ENCODE results near the gene PTPRM. TPM values are rescaled to one million over a fixed set of nuclear protein-coding genes. Genes with fewer than 3 reads are reported as not detected.

The PTPRM gene
- polyA plus RNA-seq, 4 donors = 2.2 to 31.4 (median 18.1) TPM

DNA sequence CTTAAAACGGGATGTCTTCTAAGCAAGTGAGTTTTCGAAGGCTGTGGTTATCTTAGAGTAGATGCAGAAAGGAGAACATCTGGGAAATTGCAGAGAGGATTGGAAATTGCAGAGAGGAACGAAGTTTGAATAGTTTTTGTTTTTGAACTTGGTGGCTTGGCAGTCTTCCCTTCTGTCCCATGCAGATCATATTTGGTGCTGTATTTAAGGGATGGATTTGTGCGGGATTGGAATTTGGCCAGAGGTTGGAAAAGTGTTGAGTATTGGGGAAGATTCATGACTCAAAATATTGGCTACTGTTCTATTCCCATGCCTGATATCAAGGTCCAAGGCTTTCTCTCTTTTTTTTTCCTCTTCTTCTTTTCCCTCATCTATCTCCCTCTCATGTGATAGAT, 18.2 kb downstream of the PTPRM start:
- Histone ChIP-seq H3K4me3 (ENCODE audit: low read depth in 1 of 3, low read length in 3 of 3) (no peak overlapping the region), H3K9me3 (ENCODE audit: control insufficient read depth in 2 of 2, insufficient read depth in 1 of 2, low read depth in 1 of 2, low read length in 1 of 2) (no peaks in the 10 kb centered on the region), H3K36me3 (ENCODE audit: control insufficient read depth in 3 of 3, insufficient read depth in 2 of 3, low read depth in 1 of 3, low read length in 3 of 3) (no peaks in the 10 kb centered on the region), H3K27me3 (ENCODE audit: control insufficient read depth in 3 of 3, insufficient read depth in 3 of 3, low read length in 3 of 3) (no peaks in the 10 kb centered on the region), H3K27ac (ENCODE audit: low read depth in 1 of 3, low read length in 2 of 3) (no peak overlapping the region), H3K4me1 (ENCODE audit: control insufficient read depth in 3 of 3, insufficient read depth in 2 of 3, low read depth in 1 of 3, low read length in 2 of 3) (peaks cover 0 to 3% (median 0%) of the 10 kb centered on the region in 3 donors)
- 60 to 81% (median 72%) methylated on average over 4 of the region's 4 CpGs for WGBS, 3 donors
- FAIRE-seq = no peak
- DNase-seq = no peak

GRCh38 chr18:7586379-7586778, 19.3 kb downstream of the PTPRM start:
- FAIRE-seq = no peak

DNA sequence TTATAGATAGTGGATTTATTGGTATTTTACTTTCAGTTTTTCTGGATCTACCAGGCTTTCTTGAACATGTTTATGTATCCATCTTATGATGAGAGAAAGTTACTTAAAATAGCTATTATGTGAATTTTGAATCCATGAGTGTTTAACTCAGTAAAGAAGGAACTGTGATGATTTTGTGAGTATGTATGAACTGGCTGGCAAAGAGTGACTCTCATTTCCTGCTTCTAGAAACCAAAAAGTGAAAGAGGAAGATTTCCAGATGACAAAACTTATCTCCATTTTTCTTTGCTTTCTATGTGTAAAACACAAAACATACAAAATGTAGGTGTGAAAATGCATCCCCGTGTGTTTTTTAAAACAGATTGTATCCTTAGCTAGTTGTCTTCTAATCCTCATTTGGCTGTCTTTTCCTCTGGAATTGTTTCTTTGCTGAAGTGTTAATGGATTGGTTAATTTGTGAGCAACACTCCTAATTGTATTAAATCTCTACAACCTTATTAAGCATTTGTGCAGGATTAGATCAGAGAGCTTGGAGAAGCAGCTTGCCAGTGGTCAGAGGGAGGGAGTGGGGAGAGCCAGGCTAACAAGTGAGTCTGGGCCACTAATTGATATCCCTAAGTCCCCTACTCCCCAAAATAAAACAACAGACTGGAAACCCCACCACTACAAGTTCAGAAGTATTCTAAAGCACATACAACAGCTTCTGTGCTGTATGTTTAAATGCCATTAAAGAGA, 23.9 kb downstream of the PTPRM start:
- Histone ChIP-seq H3K4me1 (ENCODE audit: control insufficient read depth in 3 of 3, insufficient read depth in 2 of 3, low read depth in 1 of 3, low read length in 2 of 3) (no peaks in the 10 kb centered on the region), H3K9me3 (ENCODE audit: control insufficient read depth in 2 of 2, insufficient read depth in 1 of 2, low read depth in 1 of 2, low read length in 1 of 2) (no peaks in the 10 kb centered on the region), H3K36me3 (ENCODE audit: control insufficient read depth in 3 of 3, insufficient read depth in 2 of 3, low read depth in 1 of 3, low read length in 3 of 3) (no peaks in the 10 kb centered on the region), H3K27me3 (ENCODE audit: control insufficient read depth in 3 of 3, insufficient read depth in 3 of 3, low read length in 3 of 3) (no peaks in the 10 kb centered on the region), H3K27ac (ENCODE audit: low read depth in 1 of 3, low read length in 2 of 3) (no peak overlapping the region), H3K4me3 (ENCODE audit: low read depth in 1 of 3, low read length in 3 of 3) (no peak overlapping the region)
- DNase-seq = no peak
- no peak for FAIRE-seq
- 42 to 57% (median 53%) methylated on average over 1 of the region's 1 CpG for WGBS, 3 donors

More at GRCh38 chr18:7586379-7586778, 19.3 kb downstream of the PTPRM start:
- Histone ChIP-seq H3K4me3 (ENCODE audit: low read depth in 1 of 3, low read length in 3 of 3) (no peak overlapping the region), H3K36me3 (ENCODE audit: control insufficient read depth in 3 of 3, insufficient read depth in 2 of 3, low read depth in 1 of 3, low read length in 3 of 3) (no peaks in the 10 kb centered on the region), H3K27me3 (ENCODE audit: control insufficient read depth in 3 of 3, insufficient read depth in 3 of 3, low read length in 3 of 3) (no peaks in the 10 kb centered on the region), H3K9me3 (ENCODE audit: control insufficient read depth in 2 of 2, insufficient read depth in 1 of 2, low read depth in 1 of 2, low read length in 1 of 2) (no peaks in the 10 kb centered on the region), H3K27ac (ENCODE audit: low read depth in 1 of 3, low read length in 2 of 3) (no peak overlapping the region), H3K4me1 (ENCODE audit: control insufficient read depth in 3 of 3, insufficient read depth in 2 of 3, low read depth in 1 of 3, low read length in 2 of 3) (peaks cover 0 to 3% (median 0%) of the 10 kb centered on the region in 3 donors)
- 77 to 86% (median 83%) methylated on average over 1 of the region's 1 CpG for WGBS, 3 donors
- no peak for DNase-seq

DNA sequence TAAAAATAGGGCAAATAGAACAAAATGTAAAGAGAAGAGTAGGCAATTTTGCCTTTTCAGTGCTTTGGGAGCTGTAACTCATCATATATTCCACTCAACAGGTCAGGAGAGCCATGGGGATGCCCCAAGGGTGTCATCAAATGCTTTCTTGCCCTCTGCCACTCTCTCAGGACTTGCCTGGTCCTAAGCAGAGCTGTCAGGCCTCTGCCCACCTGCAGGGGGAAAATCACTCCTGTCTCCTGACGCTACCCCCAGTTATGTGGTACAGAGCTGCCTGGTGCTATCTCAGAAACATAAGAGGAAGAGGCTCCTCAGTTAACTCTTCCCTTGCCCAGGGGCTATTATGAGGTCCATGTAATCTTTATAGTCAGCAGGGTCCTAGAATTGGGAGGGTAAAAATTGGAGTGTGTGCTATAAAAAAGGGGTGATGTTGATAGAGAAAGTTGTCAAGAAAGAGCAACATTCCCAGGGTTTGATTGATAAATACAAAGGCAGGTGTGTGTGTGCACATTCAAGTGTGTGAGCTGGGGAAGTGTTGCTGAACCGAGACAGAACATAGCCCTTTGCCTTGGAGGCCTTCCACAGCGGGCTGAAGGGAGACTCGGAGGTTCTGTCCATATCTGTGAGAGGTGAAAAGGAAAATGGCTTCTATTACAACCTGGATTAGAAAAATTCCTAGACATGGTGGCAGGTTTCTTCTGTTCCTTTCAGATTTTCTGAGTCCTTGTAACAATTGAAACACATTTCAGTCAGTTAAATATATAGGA, 25.4 kb downstream of the PTPRM start:
- no peak for FAIRE-seq
- Histone ChIP-seq H3K9me3 (ENCODE audit: control insufficient read depth in 2 of 2, insufficient read depth in 1 of 2, low read depth in 1 of 2, low read length in 1 of 2) (no peaks in the 10 kb centered on the region), H3K4me1 (ENCODE audit: control insufficient read depth in 3 of 3, insufficient read depth in 2 of 3, low read depth in 1 of 3, low read length in 2 of 3) (no peaks in the 10 kb centered on the region), H3K27me3 (ENCODE audit: control insufficient read depth in 3 of 3, insufficient read depth in 3 of 3, low read length in 3 of 3) (no peaks in the 10 kb centered on the region), H3K27ac (ENCODE audit: low read depth in 1 of 3, low read length in 2 of 3) (no peak overlapping the region), H3K36me3 (ENCODE audit: control insufficient read depth in 3 of 3, insufficient read depth in 2 of 3, low read depth in 1 of 3, low read length in 3 of 3) (no peaks in the 10 kb centered on the region), H3K4me3 (ENCODE audit: low read depth in 1 of 3, low read length in 3 of 3) (no peak overlapping the region)
- 45 to 53% (median 50%) methylated on average over 4 of the region's 4 CpGs for WGBS, 3 donors
- no peak for DNase-seq

GRCh38 chr18:7593218-7593819, 26.2 kb downstream of the PTPRM start:
- no peak overlapping the region for H3K4me3 ChIP-seq (ENCODE audit: low read depth in 1 of 3, low read length in 3 of 3)

GRCh38 chr18:7596147-7596546, 29.0 kb downstream of the PTPRM start:
- WGBS, 3 donors = 78 to 82% (median 79%) methylated on average over 4 of the region's 4 CpGs
- no peaks in the 10 kb centered on the region for H3K27me3 ChIP-seq (ENCODE audit: control insufficient read depth in 3 of 3, insufficient read depth in 3 of 3, low read length in 3 of 3)
- no peak overlapping the region for H3K4me3 ChIP-seq (ENCODE audit: low read depth in 1 of 3, low read length in 3 of 3)
- H3K9me3 ChIP-seq (ENCODE audit: control insufficient read depth in 2 of 2, insufficient read depth in 1 of 2, low read depth in 1 of 2, low read length in 1 of 2) = no peaks in the 10 kb centered on the region
- DNase-seq (peak in 1 of 2 donors; percentile 9), FAIRE-seq (no peak)
- H3K27ac ChIP-seq (ENCODE audit: low read depth in 1 of 3, low read length in 2 of 3) = no peak overlapping the region
- H3K36me3 ChIP-seq (ENCODE audit: control insufficient read depth in 3 of 3, insufficient read depth in 2 of 3, low read depth in 1 of 3, low read length in 3 of 3) = no peaks in the 10 kb centered on the region
- no peaks in the 10 kb centered on the region for H3K4me1 ChIP-seq (ENCODE audit: control insufficient read depth in 3 of 3, insufficient read depth in 2 of 3, low read depth in 1 of 3, low read length in 2 of 3)

More at GRCh38 chr18:7593218-7593819, 26.2 kb downstream of the PTPRM start:
- FAIRE-seq (no peak), DNase-seq (no peak)
- H3K36me3 ChIP-seq (ENCODE audit: control insufficient read depth in 3 of 3, insufficient read depth in 2 of 3, low read depth in 1 of 3, low read length in 3 of 3) = no peaks in the 10 kb centered on the region
- no peaks in the 10 kb centered on the region for H3K9me3 ChIP-seq (ENCODE audit: control insufficient read depth in 2 of 2, insufficient read depth in 1 of 2, low read depth in 1 of 2, low read length in 1 of 2)
- no peaks in the 10 kb centered on the region for H3K27me3 ChIP-seq (ENCODE audit: control insufficient read depth in 3 of 3, insufficient read depth in 3 of 3, low read length in 3 of 3)
- H3K27ac ChIP-seq (ENCODE audit: low read depth in 1 of 3, low read length in 2 of 3) = no peak overlapping the region
- 36 to 60% (median 48%) methylated on average over 5 of the region's 5 CpGs for WGBS, 3 donors
- no peaks in the 10 kb centered on the region for H3K4me1 ChIP-seq (ENCODE audit: control insufficient read depth in 3 of 3, insufficient read depth in 2 of 3, low read depth in 1 of 3, low read length in 2 of 3)

DNA sequence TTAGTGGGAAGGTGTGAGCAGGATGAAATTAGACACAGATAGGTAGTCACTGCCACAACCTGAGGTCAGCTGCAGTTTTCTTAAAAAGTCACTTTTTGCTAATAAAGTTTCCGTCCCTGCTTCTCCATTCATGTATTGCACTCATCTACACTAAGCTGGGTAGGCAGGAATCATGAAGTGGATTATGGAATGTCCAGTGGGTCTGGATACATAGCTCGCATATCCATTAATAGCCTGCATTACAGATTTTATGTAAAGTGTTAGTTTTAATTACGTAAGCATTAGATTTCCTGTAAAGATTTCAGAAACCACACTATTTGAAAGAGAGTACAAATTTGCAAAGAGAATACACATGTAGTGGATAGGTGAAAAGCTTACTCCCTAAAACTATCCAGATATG, 30.4 kb downstream of the PTPRM start:
- Histone ChIP-seq H3K4me1 (ENCODE audit: control insufficient read depth in 3 of 3, insufficient read depth in 2 of 3, low read depth in 1 of 3, low read length in 2 of 3) (no peaks in the 10 kb centered on the region), H3K27me3 (ENCODE audit: control insufficient read depth in 3 of 3, insufficient read depth in 3 of 3, low read length in 3 of 3) (no peaks in the 10 kb centered on the region), H3K4me3 (ENCODE audit: low read depth in 1 of 3, low read length in 3 of 3) (no peak overlapping the region), H3K36me3 (ENCODE audit: control insufficient read depth in 3 of 3, insufficient read depth in 2 of 3, low read depth in 1 of 3, low read length in 3 of 3) (no peaks in the 10 kb centered on the region), H3K27ac (ENCODE audit: low read depth in 1 of 3, low read length in 2 of 3) (no peak overlapping the region), H3K9me3 (ENCODE audit: control insufficient read depth in 2 of 2, insufficient read depth in 1 of 2, low read depth in 1 of 2, low read length in 1 of 2) (no peaks in the 10 kb centered on the region)
- WGBS, 3 donors = 86 to 90% (median 87%) methylated on average over 3 of the region's 3 CpGs
- DNase-seq = no peak
- no peak for FAIRE-seq

DNA sequence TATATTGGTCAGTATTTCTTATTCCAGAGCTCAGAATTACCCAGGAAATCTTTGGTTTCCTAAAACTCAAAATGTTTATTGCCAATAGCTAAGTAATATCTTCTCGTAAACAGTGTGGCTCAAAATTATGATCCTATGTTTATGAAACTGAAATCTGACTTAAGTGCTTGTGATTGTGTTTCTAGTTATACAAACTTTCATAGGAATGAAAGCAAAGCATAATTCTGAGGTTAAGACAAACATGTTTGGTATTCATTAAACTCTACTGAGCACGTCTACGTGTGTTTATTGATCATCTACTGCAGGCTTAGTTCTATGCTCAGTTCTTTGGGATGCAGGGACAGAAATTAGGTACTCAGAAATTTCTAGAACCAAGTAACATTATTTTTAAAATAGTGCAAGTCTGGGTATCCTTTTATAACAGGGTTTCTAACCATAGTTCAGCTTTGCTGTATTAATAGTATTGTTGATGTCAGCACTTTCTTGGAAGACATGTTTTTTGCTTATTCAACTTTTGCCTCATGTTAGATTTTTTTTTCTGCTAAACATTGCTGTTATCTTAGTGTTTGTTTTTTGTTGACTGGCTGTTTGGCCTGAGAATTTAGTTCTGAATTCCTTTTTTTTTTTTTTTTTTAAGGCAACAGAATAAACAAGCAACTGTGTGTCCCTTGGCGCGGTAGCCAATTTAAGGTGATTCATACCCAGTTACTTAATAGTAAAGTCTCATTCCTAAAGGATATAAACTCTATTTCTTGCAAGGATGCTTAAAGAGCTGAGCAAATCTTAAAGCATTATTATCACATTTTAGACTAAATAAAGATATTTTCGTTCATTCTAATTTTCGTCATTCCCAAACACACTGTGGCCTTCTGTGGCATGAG, 31.3 kb downstream of the PTPRM start:
- FAIRE-seq = no peak
- DNase-seq = no peak
- Histone ChIP-seq H3K9me3 (ENCODE audit: control insufficient read depth in 2 of 2, insufficient read depth in 1 of 2, low read depth in 1 of 2, low read length in 1 of 2) (no peaks in the 10 kb centered on the region), H3K4me3 (ENCODE audit: low read depth in 1 of 3, low read length in 3 of 3) (no peak overlapping the region), H3K36me3 (ENCODE audit: control insufficient read depth in 3 of 3, insufficient read depth in 2 of 3, low read depth in 1 of 3, low read length in 3 of 3) (no peaks in the 10 kb centered on the region), H3K27ac (ENCODE audit: low read depth in 1 of 3, low read length in 2 of 3) (no peak overlapping the region), H3K27me3 (ENCODE audit: control insufficient read depth in 3 of 3, insufficient read depth in 3 of 3, low read length in 3 of 3) (no peaks in the 10 kb centered on the region), H3K4me1 (ENCODE audit: control insufficient read depth in 3 of 3, insufficient read depth in 2 of 3, low read depth in 1 of 3, low read length in 2 of 3) (no peaks in the 10 kb centered on the region)
- 78 to 90% (median 90%) methylated on average over 7 of the region's 7 CpGs for WGBS, 3 donors
